K562 (cell line): ENCODE data around the gene SLC25A42. TPM values are rescaled to one million over a fixed set of nuclear protein-coding genes. Genes with fewer than 3 reads are reported as not detected.
A peak's percentile ranks its signal among the peaks of the same experiment; 100 is the strongest.

Source experiments
- ARNT ChIP-seq, 2 experiments: fragments of 450-650 bp; IDR thresholded peaks; 2 replicates each; pipeline ENCODE4 v1.6.1; 2016; ENCODE audit warnings: mild to moderate bottlenecking in 1 of 2
- CBX2 ChIP-seq: fragments of 200-600 bp; sonication (generic); IDR thresholded peaks from one replicate; pipeline ENCODE4 v1.6.1; 2012; ENCODE audit warnings: mild to moderate bottlenecking, low read length, inconsistent platforms; ENCODE audit not compliant: insufficient read depth, poor library complexity, severe bottlenecking
- CREB1 ChIP-seq, 2 experiments: sonication (generic) in 1 of 2; formaldehyde crosslinking in 1 of 2; IDR thresholded peaks; 2 replicates each; pipeline versions ENCODE4 v1.6.1 to v1.8.0; 2012 to 2022; ENCODE audit warnings: inconsistent platforms in 1 of 2, mild to moderate bottlenecking in 1 of 2, missing genetic modification reagents in 1 of 2, moderate library complexity in 1 of 2
- LCOR ChIP-seq: sonication (generic); formaldehyde crosslinking; IDR thresholded peaks from 2 replicates; pipeline ENCODE4 v1.8.0; 2022; ENCODE audit warnings: mild to moderate bottlenecking, missing genetic modification reagents
- MAFK ChIP-seq: IDR thresholded peaks from 2 replicates; pipeline ENCODE4 v1.6.1; 2011; ENCODE audit warnings: low read length, improper control_type of control experiment
- MTA2 ChIP-seq: fragments of 450-650 bp; IDR thresholded peaks from 2 replicates; pipeline ENCODE4 v1.6.1; 2016; ENCODE audit warnings: low read depth
- NCOA2 ChIP-seq, 2 experiments: fragments of 450-650 bp; IDR thresholded peaks; 2 replicates each; pipeline ENCODE4 v1.6.1; 2018; ENCODE audit warnings: mild to moderate bottlenecking in 2 of 2, moderate library complexity in 1 of 2; ENCODE audit not compliant: partially characterized antibody in 2 of 2
- NFXL1 ChIP-seq: fragments of 450-650 bp; formaldehyde crosslinking; IDR thresholded peaks from 2 replicates; pipeline ENCODE4 v1.4.0; 2021; ENCODE audit warnings: mild to moderate bottlenecking
- NKRF ChIP-seq: fragments of 450-650 bp; IDR thresholded peaks from 2 replicates; pipeline ENCODE4 v1.6.1; 2016; ENCODE audit warnings: borderline replicate concordance
- PHF21A ChIP-seq: fragments of 450-650 bp; IDR thresholded peaks from 2 replicates; pipeline ENCODE4 v1.6.1; 2017; ENCODE audit warnings: low read depth, borderline replicate concordance
- PML ChIP-seq: IDR thresholded peaks from 2 replicates; pipeline ENCODE4 v1.6.1; 2012; ENCODE audit warnings: low read length, inconsistent platforms
- RFX7 ChIP-seq: fragments of 250-450 bp; sonication (Bioruptor Pico); IDR thresholded peaks from 2 replicates; pipeline ENCODE4 v1.5.1; 2021; ENCODE audit warnings: mild to moderate bottlenecking
- SMARCA4 ChIP-seq: fragments of 450-650 bp; IDR thresholded peaks from 2 replicates; pipeline ENCODE4 v1.6.1; 2016
- SREBF1 ChIP-seq: fragments of 150-350 bp; IDR thresholded peaks from 2 replicates; pipeline ENCODE4 v1.6.1; 2014; ENCODE audit warnings: antibody characterized with exemption, low read depth, low read length, borderline replicate concordance
- TCF7L2 ChIP-seq: fragments of 150-350 bp; IDR thresholded peaks from 2 replicates; pipeline ENCODE4 v1.6.1; 2016; ENCODE audit warnings: low read depth, mild to moderate bottlenecking, low read length, moderate library complexity
- ZNF197 ChIP-seq: fragments of 200-800 bp; sonication (Bioruptor generic); IDR thresholded peaks from 2 replicates; pipeline ENCODE4 v1.6.1; 2016; ENCODE audit warnings: low read depth, missing genetic modification characterization, missing compliant biosample characterization
- ZNF277 ChIP-seq: fragments of 250-450 bp; sonication (Bioruptor Pico); IDR thresholded peaks from 2 replicates; pipeline ENCODE4 v1.8.0; 2022; ENCODE audit warnings: inconsistent platforms, mild to moderate bottlenecking, moderate library complexity, borderline replicate concordance
- ZNF311 ChIP-seq: fragments of 250-450 bp; sonication (Bioruptor Pico); IDR thresholded peaks from 2 replicates; pipeline ENCODE4 v1.4.0; 2020; ENCODE audit warnings: mild to moderate bottlenecking, moderate library complexity
- polyA plus RNA-seq, 8 experiments: library from polyadenylated mRNA; depleted of rRNA in 4 of 8; stranded (reverse) in 5 of 8; unstranded in 3 of 8; fragments of >200 nt; fragmentation: Nextera tagmentation in 2 of 8; fragmentation: Illumina TruSeq in 1 of 8; extraction: Ambion mirVana in 2 of 8; extraction: Trizol in 1 of 8; gene quantifications; 2 replicates each; pipeline versions ENCODE4 v1.2.1 to v1.2.3, GENCODE V29; 2011 to 2014; ENCODE audit warnings: inconsistent platforms in 1 of 8, missing spikeins in 1 of 8
- total RNA-seq, 7 experiments: library from RNA; depleted of rRNA in 6 of 7; stranded (reverse); fragments of >200 nt in 6 of 7; fragmentation: Illumina TruSeq in 2 of 7; extraction: Trizol in 2 of 7; gene quantifications; 2 replicates each; pipeline versions ENCODE4 v1.2.1 to v1.2.3, GENCODE V29; 2011 to 2021; ENCODE audit warnings: low replicate concordance in 1 of 7
- TF ChIP-seq, protein P1 (sequence below): fragments of 250-450 bp; sonication (Bioruptor Pico); IDR thresholded peaks from 2 replicates; pipeline ENCODE4 v1.5.0; 2020; ENCODE audit warnings: mild to moderate bottlenecking, borderline replicate concordance
- TF ChIP-seq, protein P2 (sequence below): fragments of 450-650 bp; formaldehyde crosslinking; IDR thresholded peaks from 2 replicates; pipeline ENCODE4 v1.4.0; 2020; ENCODE audit warnings: mild to moderate bottlenecking
- TF ChIP-seq, protein P3 (sequence below): fragments of 250-450 bp; sonication (Bioruptor Pico); IDR thresholded peaks from 2 replicates; pipeline ENCODE4 v1.6.1; 2021; ENCODE audit warnings: mild to moderate bottlenecking

The SLC25A42 gene
- total and polyA plus RNA-seq, 9 of the 15 experiments (the other 6 are each of a cell fraction or from before 2014, with no cell fraction given): 0.59 to 32.2 (median 14.1) TPM

DNA sequence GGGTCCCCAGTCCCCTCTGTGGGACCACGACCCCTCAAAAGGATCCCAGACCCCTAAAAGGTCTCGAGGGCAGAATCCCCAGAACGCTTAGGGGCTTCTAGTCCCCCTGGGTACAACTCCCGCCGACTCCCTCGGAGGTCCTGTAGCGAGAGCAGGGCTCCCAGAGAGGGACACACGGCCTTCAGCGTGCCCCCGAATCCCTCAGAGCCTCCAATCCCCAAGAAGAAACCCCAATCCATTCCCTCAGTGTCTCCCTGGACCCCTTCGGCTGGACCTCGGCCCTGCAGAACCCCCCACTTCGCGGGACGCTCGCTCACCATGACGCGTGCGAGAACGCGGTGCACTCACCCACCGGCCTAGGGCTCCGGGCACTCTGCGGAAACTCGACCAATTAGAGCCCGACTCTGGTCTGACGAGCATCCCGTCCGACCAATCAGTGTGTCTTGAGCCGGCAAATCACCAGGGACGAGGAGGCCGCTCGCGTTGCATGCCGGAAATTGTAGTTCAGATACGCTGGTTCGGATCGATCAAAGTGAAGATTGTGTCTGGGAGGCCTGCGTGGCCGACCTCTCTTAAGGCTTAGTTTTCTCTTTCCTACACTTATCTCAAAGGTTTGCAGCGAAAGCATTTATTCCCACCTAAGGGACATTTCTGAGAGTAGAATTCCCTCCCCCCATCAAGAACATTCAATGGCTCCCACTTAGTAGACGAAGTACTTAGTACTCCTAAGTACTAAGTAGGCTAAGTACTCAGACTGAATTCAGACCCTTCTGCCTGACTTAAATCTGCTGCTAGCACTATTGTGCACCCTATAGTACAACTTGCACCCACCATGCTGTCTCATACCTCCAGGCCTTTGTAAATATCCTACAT is 74.6 kb downstream of the SLC25A42 start, which contains the start of gene TMEM161A (continued):
- TF ChIP-seq, protein P1, sequence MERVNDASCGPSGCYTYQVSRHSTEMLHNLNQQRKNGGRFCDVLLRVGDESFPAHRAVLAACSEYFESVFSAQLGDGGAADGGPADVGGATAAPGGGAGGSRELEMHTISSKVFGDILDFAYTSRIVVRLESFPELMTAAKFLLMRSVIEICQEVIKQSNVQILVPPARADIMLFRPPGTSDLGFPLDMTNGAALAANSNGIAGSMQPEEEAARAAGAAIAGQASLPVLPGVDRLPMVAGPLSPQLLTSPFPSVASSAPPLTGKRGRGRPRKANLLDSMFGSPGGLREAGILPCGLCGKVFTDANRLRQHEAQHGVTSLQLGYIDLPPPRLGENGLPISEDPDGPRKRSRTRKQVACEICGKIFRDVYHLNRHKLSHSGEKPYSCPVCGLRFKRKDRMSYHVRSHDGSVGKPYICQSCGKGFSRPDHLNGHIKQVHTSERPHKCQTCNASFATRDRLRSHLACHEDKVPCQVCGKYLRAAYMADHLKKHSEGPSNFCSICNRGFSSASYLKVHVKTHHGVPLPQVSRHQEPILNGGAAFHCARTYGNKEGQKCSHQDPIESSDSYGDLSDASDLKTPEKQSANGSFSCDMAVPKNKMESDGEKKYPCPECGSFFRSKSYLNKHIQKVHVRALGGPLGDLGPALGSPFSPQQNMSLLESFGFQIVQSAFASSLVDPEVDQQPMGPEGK (CRISPR knock-in tag): no peak
- TF ChIP-seq MTA2 (no peak), MAFK (no peak), NKRF (peak; percentile 65; the same call in 1 of the 2 replicates), SMARCA4 (no peak), LCOR (CRISPR knock-in tag) (no peak), NFXL1 (CRISPR knock-in tag) (no peak), ZNF311 (CRISPR knock-in tag) (no peak), PHF21A (no peak), SREBF1 (no peak), ARNT (IDR thresholded peaks at IDR 0.05) (no peak), NCOA2 (IDR thresholded peaks at IDR 0.05; ENCODE audit: partially characterized antibody in 2 of 2) (no peak), PML (peak; percentile 74; the same call in 1 of the 2 replicates), ZNF197 (CRISPR knock-in tag) (no peak), ZNF277 (CRISPR knock-in tag) (no peak), RFX7 (CRISPR knock-in tag) (no peak), TCF7L2 (no peak), CREB1 (IDR thresholded peaks at IDR 0.05) (peak; percentile 74), CREB1 (CRISPR knock-in tag; IDR thresholded peaks at IDR 0.05) (peak; percentile 84), CBX2 (no peak)
- TF ChIP-seq, protein P2, sequence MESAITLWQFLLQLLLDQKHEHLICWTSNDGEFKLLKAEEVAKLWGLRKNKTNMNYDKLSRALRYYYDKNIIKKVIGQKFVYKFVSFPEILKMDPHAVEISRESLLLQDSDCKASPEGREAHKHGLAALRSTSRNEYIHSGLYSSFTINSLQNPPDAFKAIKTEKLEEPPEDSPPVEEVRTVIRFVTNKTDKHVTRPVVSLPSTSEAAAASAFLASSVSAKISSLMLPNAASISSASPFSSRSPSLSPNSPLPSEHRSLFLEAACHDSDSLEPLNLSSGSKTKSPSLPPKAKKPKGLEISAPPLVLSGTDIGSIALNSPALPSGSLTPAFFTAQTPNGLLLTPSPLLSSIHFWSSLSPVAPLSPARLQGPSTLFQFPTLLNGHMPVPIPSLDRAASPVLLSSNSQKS (CRISPR knock-in tag): no peak
- TF ChIP-seq, protein P3, sequence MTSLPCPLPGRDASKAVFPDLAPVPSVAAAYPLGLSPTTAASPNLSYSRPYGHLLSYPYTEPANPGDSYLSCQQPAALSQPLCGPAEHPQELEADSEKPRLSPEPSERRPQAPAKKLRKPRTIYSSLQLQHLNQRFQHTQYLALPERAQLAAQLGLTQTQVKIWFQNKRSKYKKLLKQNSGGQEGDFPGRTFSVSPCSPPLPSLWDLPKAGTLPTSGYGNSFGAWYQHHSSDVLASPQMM: no peak
